Activated gamma-delta T cell (primary cell): ENCODE measurements around the gene PPP1R15B.

ENCODE experiments used
- DNase-seq: peaks from one replicate; lab custom pipeline; 2025; lab: John Stamatoyannopoulos, UW

Gene PPP1R15B

GRCh38 chr1:204367193-204367858, 44.3 kb downstream of the PPP1R15B start:
- DNase-seq = no peak

DNA sequence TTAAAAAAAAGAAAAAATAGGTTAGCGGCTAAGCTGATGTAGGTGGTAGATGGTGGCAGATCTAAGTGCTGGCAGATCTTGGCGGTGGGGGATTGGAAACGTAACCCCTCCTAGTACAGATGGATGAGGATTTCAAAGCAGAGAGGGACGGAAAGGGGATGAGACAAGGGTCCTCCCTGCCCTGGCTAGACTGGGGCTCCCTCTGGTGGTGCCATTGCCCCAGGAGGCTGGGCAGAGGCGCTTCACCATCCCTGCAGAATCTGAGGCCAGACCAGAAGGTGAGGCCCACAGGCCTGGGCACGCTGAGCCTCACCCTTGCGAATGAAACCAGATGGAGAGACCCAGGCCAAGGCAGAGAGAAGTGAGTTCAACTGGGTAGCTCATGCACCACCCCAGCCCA, 44.9 kb downstream of the PPP1R15B start:
- DNase-seq = no peak

DNA sequence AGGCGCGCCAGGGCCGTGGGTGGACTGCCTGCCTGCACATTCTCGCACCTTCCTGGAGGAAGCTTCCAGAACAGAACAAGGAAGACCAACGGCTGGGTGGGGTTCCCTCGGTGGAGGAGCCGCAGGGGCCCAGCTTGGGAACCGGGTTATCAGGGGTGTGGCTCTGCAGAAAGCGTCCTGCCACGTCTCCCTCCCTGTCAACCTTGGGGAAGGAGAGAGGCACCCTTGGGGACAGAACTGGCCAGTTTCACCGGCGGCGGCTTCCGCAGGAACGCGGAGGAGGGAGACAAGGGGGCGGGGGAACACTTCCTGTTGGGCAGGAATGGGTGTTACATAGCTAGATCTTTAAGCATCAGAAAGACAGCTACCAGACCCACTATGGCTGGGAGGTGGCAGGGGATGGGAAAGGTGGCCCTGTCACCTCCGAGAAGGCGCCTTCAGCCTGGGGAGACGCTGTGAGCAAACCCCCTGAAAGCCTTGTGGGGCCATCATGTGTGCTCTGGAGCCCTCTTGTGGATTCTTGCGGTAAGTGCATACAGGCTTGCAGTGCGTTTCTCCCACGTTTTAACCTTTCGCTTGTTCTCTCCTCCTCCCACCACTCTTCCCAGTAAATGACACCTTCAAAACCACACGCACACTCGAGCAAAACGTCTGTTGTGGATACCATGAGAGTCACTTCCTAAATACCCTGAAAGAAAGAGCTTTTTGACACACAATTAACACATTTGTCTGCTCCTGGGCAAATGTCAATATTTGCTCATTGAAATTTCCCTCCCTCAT, 48.1 kb downstream of the PPP1R15B start:
- no peak for DNase-seq

GRCh38 chr1:204362984-204363334, 48.7 kb downstream of the PPP1R15B start:
- no peak for DNase-seq

DNA sequence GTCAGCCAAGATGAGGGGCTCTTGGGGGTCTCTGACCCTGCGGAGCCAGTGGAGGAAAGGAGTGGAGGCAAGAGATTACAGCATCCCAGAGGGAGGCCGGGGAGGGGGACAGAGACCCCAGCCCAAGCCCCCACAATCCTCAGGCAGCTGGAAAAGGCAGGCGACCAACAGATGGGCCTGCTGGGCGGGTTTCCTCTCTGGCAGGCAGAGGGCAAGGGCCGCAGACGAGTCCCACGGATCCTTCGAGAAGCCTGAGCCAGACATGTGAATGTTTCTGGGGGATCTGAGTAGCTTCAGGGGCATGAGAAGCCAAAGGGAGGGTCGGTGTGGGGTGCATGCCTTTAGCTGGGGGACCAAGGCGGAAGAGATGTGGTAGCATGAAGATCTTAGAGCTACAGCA, 49.8 kb downstream of the PPP1R15B start:
- DNase-seq = no peak

DNA sequence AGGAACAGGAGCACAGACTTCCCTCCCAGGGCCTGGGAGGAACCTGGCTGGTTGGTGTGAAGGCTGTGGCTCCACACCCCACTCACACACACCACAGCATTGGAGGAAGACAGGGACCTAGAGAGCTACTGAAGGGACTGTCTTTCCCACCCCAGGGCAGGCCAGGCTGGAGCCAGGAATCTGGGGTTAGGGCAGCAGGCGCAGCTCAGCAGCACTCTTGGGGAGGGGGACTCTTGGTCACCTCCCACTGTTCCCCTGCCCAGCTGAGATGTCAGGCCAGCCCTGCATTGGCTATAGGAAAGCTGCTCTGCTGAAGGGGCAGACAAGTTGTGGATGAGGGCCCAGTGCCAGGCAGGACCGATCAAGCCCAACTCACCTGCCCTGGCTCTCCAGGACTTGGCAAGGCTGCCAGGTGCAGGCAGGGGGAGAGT, 50.3 kb downstream of the PPP1R15B start:
- no peak for DNase-seq

GRCh38 chr1:204360314-204360713, 51.3 kb downstream of the PPP1R15B start:
- no peak for DNase-seq

DNA sequence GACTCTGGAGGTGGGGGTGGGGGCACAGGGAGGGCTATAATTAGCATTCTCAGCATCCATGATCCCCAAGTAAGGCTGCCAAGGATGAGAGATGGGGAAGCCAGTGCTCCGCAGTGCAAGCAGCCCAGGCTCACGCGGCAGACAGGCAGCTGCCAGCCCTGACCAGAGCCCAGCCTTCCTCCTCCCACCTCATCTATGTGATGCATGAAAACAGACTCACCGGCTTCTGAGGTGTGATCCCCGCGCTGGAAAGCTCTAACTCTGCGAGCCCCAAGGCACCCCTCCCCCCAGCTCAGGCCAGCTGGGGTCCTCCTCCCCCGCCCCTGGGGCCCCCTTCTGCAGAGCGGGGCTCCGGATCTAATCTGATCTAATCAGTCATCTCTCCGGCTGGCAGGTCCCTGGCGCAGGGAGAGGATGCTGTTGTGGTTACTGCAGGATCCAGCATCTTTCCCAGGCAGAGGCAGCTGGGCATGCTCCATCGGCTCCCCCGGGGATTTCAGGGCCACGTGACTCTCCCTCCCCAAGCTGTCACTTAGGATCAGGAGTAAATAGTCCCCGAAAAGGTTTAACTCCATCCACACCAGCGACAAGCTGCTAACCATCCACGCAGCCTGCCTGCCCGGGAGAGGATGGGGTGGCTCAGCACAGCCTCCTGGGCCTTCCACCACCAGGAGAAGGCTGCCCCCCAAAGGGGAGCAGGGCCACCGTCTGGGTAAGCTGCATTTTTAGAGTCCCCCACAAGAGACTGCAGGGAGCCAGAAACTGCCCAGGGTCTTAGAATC, 52.0 kb downstream of the PPP1R15B start, which contains the start of gene PLEKHA6:
TSS of gene PLEKHA6 (minus strand) at position 456 of the 782 bp plus-strand sequence. CDS start 86,202 bp downstream, outside the sequence.
- DNase-seq = no peak

GRCh38 chr1:204359131-204359473, 52.5 kb downstream of the PPP1R15B start:
- no peak for DNase-seq

- no peak for DNase-seq
Measured at GRCh38 chr1:204358605-204359004, 53.0 kb downstream of the PPP1R15B start.

DNA sequence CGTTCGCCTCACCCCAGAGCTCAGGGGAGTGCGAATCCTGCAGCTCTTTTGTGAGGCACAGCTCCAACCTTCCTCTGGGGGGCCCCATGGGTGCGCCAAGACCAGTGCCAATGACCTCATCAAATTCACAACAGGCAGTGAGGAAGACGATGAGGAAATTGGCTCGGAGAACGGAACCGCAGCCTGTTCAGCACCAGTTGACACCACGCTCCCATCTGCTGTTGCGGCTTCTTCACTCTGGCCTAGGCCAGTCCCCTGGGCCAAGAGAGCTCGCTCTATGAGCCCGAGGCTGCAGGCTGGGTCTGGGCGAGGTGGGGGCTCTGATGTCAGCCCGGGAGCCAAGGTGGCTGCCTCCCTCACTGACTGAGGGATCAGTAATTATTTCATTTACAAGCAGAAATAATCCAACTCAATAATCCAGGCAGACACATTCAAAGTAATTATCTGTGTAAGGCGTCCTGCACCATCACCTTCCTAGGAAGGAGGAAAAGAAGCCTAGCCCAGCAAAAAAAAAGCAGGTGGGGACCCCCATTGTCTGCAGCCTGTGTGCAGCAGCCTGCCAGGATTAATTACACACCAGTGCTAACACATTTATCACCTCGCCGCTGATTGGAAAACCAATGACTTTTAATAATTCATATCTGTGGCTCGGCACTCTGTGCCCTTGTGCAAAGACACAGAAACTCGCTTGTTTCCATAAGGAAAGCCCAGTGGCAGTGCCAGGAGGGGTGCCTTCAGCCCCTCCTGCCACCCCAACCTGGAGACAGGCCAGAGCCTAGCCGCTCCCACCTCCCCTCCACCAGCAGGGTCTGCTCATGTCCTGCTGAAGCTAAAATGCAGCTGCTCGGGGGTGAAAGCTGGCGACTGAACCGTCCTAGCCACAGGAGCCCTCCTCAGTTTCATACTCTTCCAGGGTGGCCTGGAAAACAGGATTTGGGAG, 53.8 kb downstream of the PPP1R15B start:
- DNase-seq = no peak

- DNase-seq = no peak
Measured at GRCh38 chr1:204356997-204357396, 54.6 kb downstream of the PPP1R15B start.

DNA sequence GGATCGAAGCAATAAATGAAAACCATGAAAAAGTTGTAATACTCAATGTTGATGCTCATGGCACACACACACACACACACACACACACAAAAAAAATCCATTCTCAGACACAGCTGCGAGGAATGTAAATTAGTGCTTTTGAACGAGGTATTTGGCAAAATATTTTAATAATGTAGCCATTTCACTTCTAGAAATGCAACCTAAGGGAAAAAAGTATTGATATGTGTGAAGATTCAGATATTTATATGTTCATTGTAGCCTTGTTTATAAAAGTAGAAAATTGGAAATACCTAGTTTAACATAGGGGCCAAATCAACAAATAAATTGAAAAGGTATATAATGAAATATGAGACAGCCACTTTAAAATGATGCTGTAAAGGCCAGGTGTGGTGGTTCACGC, 55.7 kb downstream of the PPP1R15B start:
- DNase-seq = no peak

- no peak for DNase-seq
Measured at GRCh38 chr1:204354579-204354978, 57.0 kb downstream of the PPP1R15B start.
